Hepatocyte (in vitro differentiated cells): ENCODE results near the gene SLC35G6. TPM values are rescaled to one million over a fixed set of nuclear protein-coding genes. Genes with fewer than 3 reads are reported as not detected.

Experiments
- DNase-seq: peaks from one replicate; pipeline ENCODE4 v3.0.0-alpha.2; 2016; ENCODE audit warnings: low spot score
- H2AFZ ChIP-seq: fragments of 200-600 bp; sonication (generic); 2 replicates; pipeline ENCODE4 v1.6.0; 2016; ENCODE audit warnings: antibody characterized with exemption, mild to moderate bottlenecking
- H3K27ac ChIP-seq: fragments of 200-600 bp; sonication (generic); 2 replicates; pipeline ENCODE4 v1.5.1; 2016; ENCODE audit warnings: mild to moderate bottlenecking
- H3K27me3 ChIP-seq: fragments of 200-600 bp; sonication (generic); 2 replicates; pipeline ENCODE4 v1.6.1; 2016
- H3K36me3 ChIP-seq: fragments of 200-600 bp; sonication (generic); replicated peaks from 2 replicates; pipeline ENCODE4 v1.5.1; 2016; ENCODE audit warnings: low read depth; ENCODE audit not compliant: insufficient read depth
- H3K4me1 ChIP-seq: fragments of 200-600 bp; sonication (generic); 2 replicates; pipeline ENCODE4 v1.5.1; 2016; ENCODE audit warnings: mild to moderate bottlenecking, moderate library complexity; ENCODE audit not compliant: insufficient read depth
- H3K4me2 ChIP-seq: fragments of 200-600 bp; sonication (generic); 2 replicates; pipeline ENCODE4 v1.6.0; 2016
- H3K4me3 ChIP-seq: fragments of 200-600 bp; sonication (generic); 2 replicates; pipeline ENCODE4 v1.5.1; 2016; ENCODE audit warnings: mild to moderate bottlenecking
- H3K79me2 ChIP-seq: fragments of 200-600 bp; sonication (generic); 2 replicates; pipeline ENCODE4 v1.6.0; 2017; ENCODE audit warnings: mild to moderate bottlenecking
- H3K9me2 ChIP-seq: fragments of 200-600 bp; sonication (generic); replicated peaks from 2 replicates; pipeline ENCODE4 v1.6.0; 2017; ENCODE audit warnings: mild to moderate bottlenecking; ENCODE audit not compliant: insufficient read depth
- H3K9me3 ChIP-seq: fragments of 200-600 bp; sonication (generic); 2 replicates; pipeline ENCODE4 v1.5.1; 2016; ENCODE audit warnings: low read depth, mild to moderate bottlenecking
- H4K20me1 ChIP-seq: fragments of 200-600 bp; sonication (generic); 2 replicates; pipeline ENCODE4 v1.6.0; 2016; ENCODE audit warnings: mild to moderate bottlenecking; ENCODE audit not compliant: insufficient read depth, poor library complexity, severe bottlenecking
- CTCF ChIP-seq: fragments of 200-600 bp; sonication (generic); IDR thresholded peaks from 2 replicates; pipeline ENCODE4 v1.5.1; 2016; ENCODE audit warnings: antibody characterized with exemption, mild to moderate bottlenecking; ENCODE audit not compliant: poor library complexity
- EZH2 ChIP-seq: fragments of 200-600 bp; sonication (generic); IDR thresholded peaks from 2 replicates; pipeline ENCODE4 v1.6.1; 2016; ENCODE audit warnings: antibody characterized with exemption, mild to moderate bottlenecking, borderline replicate concordance
- EZH2phosphoT487 ChIP-seq: fragments of 200-600 bp; sonication (generic); IDR thresholded peaks from one replicate; pipeline ENCODE4 v1.6.1; 2018; ENCODE audit warnings: antibody characterized with exemption, mild to moderate bottlenecking, low read depth, moderate library complexity; ENCODE audit not compliant: unreplicated experiment, severe bottlenecking
- WGBS: methylation state at CpG from one replicate; pipeline ENCODE4 v1.1.6; 2016; ENCODE audit warnings: low lambda C conversion rate; ENCODE audit errors: missing lambda C conversion rate; 5-methylcytosine and 5-hydroxymethylcytosine counted together
- polyA plus RNA-seq: library from polyadenylated mRNA; unstranded; fragments of >200 nt; fragmentation: Nextera tagmentation; extraction: Ambion mirVana; gene quantifications from 2 replicates; pipeline ENCODE4 v1.2.1, GENCODE V29; 2016
- total RNA-seq: library from RNA; depleted of rRNA; stranded (reverse); fragments of >200 nt; gene quantifications from 2 replicates; pipeline ENCODE4 v1.2.3, GENCODE V29; 2014

SLC35G6 gene
- total and polyA plus RNA-seq, 2 experiments from 2014 or later = 0.30 TPM; not detected in 1

GRCh38 chr17:7443499-7444485 is 37.5 kb upstream of the SLC35G6 start:
- no peaks in the 10 kb centered on the region for H3K79me2 ChIP-seq
- no peaks in the 10 kb centered on the region for H4K20me1 ChIP-seq
- H2AFZ ChIP-seq = no peak overlapping the region
- DNase-seq = no peak
- 79% methylated on average over 7 of the region's 7 CpGs for WGBS
- H3K4me1 ChIP-seq = peaks cover 28% of the 10 kb centered on the region
- no peak overlapping the region for H3K27ac ChIP-seq
- no peak overlapping the region for H3K4me2 ChIP-seq
- H3K4me3 ChIP-seq = no peak overlapping the region
- H3K9me3 ChIP-seq = no peaks in the 10 kb centered on the region
- no peaks in the 10 kb centered on the region for H3K9me2 ChIP-seq
- no peak for TF ChIP-seq EZH2phosphoT487
- no peak for TF ChIP-seq EZH2
- no peak for TF ChIP-seq CTCF
- H3K27me3 ChIP-seq = peaks cover 23% of the 10 kb centered on the region
- H3K36me3 ChIP-seq = no peaks in the 10 kb centered on the region

- Histone ChIP-seq H3K9me2 (no peaks in the 10 kb centered on the region), H2AFZ (peak within 1 kb of the TSS; percentile 93), H3K79me2 (no peaks in the 10 kb centered on the region), H3K9me3 (no peaks in the 10 kb centered on the region), H3K4me3 (peak within 1 kb of the TSS; percentile 55), H3K36me3 (no peaks in the 10 kb centered on the region), H3K4me2 (peak within 1 kb of the TSS; percentile 95), H4K20me1 (no peaks in the 10 kb centered on the region), H3K27ac (peak within 1 kb of the TSS; percentile 80), H3K4me1 (peaks cover 16% of the 10 kb centered on the region), H3K27me3 (peaks cover 11% of the 10 kb centered on the region)
- DNase-seq = peak; percentile 85
- TF ChIP-seq EZH2phosphoT487 (no peak), CTCF (no peak), EZH2 (peak; percentile 34)
- 8% methylated on average over 41 of the region's 51 CpGs for WGBS
These were observed 36.3 kb upstream of the SLC35G6 start, which contains the start of gene CHRNB1 for GRCh38 chr17:7444682-7445618. Gene CHRNB1 (plus strand): TSS chr17:7445061. CDS start chr17:7445128, 67 bp downstream.

- Histone ChIP-seq H3K4me2 (peak overlapping the region; percentile 95), H3K27ac (peak overlapping the region; percentile 80), H2AFZ (peak overlapping the region; percentile 93), H3K36me3 (no peaks in the 10 kb centered on the region), H3K4me3 (peak overlapping the region; percentile 55), H3K9me2 (no peaks in the 10 kb centered on the region), H3K9me3 (no peaks in the 10 kb centered on the region), H4K20me1 (no peaks in the 10 kb centered on the region), H3K4me1 (peaks cover 10% of the 10 kb centered on the region), H3K79me2 (no peaks in the 10 kb centered on the region), H3K27me3 (peaks cover 7% of the 10 kb centered on the region)
- TF ChIP-seq CTCF (no peak), EZH2phosphoT487 (no peak), EZH2 (no peak)
- peak; percentile 71 for DNase-seq
- WGBS = 0% methylated on average over 4 of the region's 16 CpGs
These were observed 35.7 kb upstream of the SLC35G6 start for GRCh38 chr17:7445619-7445968.
